HG02588 (cell line): ENCODE data around the gene FCN2.

ENCODE experiments used
- ATAC-seq: cut with Tn5 transposase; IDR thresholded peaks from one replicate; pipeline ENCODE4 v1.9.1; 2021; ENCODE audit warnings: mild to moderate bottlenecking, moderate library complexity; ENCODE audit not compliant: unreplicated experiment

FCN2 gene

DNA sequence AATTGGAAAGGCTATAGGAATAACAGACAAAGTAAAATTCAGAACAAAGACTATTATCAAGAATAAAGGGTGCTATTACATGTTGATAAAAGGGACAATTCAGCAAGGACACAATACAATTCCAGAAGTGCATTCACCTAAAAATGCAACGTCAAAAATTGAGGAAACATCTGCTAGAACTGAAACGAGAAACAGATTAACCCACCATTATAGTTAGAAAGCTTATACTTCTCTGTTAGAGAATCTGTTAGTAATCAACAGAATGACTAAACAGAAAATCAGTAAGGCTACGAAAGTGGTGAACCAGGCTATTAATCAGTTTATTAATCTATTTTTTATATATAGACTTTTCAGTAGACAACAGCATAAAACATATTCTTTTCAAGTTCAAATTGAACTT lies 22.3 kb downstream of the FCN2 start:
- no peak for ATAC-seq

DNA sequence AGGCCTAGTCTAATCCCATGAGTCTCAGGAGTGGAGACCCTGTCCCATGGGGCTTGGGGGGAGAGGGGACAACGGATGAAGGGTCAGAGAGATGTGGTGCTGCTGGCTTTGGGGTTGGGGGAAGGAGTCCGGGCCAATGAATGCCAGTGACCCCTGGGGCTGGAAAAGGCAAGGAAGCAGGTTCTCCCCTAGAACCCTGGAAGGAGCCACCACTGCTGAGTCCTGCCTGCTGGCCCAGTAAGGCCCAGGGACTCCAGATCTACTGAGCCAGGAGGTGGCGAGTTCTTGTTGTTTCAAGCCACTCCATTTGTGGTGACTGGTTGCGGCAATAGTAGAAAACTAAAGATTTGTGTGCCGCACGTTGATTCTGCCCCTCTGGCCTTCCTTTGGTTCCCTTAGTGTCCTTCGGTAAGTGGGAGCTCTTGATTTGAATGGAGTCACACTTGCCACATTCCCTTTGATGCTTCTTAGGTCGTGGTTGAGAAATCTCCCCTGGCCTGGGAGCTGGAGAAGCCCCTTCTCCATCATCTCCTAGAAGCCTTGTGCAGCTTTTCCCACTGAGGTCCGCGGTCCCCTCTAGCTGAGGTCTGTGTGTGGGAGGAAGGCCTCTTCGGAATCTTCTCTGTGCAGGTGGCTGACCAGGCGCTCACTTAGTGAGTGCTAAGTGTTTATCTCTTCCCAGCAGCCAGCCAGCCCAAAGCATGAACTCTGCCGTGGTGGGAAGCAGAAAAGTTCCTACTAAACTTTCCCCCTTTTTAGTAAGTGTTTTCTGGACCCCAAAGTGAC lies 28.1 kb downstream of the FCN2 start:
- ATAC-seq = no peak

DNA sequence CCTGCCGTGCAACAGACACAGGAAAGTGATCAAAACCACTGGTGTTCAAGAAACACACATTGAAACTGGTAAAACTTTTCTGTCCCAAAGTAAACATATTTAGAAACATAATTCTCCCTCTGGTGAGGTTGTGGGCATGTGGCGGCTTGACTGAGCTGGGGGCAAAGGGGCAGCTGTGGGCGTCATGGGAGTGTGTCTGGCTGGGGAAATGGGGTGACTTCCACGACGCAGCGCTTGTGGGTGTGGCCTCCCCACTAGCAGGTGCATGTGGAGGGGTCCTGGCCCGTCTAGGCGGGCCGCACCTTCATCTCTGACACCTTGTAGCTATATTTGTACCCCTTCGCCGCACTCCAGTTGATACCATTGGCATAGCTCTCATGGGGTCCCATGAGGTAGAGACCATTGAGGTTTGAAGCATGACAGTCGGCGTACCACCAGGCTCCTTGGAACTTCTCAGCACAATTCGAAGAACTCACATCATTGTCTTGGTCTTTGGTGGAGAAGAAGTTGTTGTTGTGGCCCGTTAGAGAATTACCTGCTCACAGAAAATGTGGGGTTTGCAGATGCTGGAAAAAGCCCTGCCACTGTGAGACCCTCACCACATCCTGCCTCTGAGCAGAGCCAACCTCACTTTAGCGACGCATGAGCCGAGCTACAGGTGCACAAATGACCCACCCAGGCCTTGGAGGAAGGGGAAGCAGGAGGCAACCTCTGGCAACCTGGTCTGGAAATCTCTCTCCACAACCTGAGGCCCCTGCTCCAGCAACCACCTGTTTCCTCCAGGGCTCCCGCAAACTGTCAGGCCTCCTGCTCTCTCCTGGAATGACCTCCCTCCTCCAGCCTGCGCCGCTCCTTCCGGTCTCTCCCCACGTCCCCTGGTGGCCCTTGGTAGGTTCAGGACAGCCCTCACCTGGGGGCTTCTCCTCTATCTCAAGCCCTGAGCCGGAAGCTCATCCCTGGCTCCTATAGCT lies 29.2 kb downstream of the FCN2 start:
- ATAC-seq = no peak

DNA sequence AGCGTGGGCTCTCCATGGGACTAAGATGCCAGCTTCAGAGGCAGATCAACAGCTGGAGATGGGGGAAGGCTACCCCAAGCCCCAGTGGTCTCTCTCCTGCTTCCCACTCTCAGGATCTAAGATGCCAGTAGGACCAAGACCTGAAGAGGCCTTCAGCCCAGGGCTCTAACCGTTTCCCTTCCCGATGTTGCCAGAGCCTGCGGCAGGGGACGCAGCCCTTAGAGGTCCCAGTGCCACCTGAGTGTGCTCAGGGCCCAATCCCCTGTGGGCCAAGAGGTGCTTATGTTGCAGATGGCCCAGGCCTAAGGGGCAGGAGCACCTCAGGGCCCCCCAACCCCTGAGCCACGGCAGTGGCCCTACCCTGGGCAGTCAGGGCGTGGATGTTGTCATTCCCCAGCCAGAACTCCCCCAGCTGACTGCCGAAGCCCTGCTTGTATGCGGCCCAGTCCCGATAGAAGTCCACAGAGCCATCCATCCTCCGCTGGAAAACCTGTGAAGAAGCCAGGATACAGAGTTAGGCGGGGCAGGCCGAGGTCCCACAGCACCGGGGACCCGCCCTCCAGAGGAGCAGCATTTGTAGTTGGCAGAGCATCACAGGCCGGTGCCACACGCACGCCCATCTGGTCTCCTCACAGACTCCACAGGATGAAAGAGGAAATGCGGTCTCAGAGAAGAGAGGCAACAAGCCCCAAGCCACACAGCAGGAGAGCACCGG lies 31.7 kb downstream of the FCN2 start:
- no peak for ATAC-seq

DNA sequence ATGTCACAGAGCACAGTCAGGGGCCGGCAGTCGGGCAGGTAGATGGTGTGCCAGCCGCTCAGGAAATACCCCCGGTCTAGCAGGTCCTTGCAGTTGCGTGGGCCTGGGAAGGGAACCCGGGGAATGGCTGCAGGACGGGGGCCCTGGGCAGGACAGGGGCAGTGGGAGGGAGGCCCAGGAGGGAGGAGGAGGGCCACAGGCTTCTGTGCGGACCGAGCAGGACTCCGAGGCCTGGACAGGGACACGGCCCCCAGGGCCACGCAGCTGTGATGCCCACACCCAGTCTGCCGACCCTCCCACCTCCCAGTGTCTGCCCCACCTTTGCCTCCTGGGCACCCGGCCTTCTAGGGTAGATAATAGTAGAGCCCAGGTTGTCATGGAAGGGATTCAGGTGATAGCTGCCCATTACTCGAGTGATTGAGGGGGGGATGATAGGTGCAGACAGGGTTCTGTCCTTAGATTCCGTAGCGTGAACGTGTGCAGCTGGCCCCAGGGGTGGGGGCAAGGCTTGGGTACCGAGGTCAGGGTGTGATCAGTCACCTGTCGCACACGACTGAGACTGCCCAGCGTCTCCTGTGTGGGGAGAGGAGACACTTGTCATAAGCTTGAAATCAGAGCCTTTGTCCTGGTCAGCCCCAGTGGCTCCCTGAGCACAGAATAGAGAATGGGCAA lies 32.6 kb downstream of the FCN2 start:
- ATAC-seq = no peak

DNA sequence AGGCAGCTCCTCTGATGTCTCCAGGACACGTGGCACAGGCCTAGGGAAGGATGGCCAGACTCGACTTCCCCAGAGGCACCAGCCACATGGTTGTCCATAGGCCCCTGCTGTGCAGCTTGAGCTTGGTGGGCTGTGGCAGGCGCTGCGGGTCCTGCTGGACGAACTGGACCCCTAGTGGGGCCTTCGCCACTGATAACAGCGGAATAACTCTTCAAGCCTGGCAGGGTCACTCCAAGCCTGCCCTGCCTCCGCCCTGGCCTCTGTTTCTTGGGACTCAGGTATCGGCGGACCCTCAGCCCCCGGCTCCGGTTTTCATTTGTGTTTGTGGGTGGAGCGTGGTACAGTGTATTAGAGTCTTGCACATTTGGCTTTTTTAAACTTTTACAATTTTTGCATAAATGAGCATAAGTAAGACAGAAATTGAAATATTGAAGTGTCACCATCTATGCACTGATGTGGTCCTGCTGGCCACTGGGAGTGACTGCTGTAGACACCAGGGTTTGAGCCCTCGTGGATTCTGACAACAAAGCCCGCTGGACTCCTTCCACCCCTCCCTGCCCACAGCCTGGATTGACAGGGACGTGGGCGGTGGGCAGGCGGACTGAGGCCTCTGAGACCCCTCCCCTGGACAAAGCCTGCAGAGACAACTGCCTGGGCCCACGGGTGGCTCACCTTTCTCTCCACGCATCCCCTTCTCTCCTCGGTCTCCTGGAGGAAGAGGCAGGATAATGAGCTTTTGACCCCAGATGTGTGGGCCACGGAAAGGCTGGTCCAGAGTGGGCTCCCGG lies 33.3 kb downstream of the FCN2 start:
- ATAC-seq = no peak

DNA sequence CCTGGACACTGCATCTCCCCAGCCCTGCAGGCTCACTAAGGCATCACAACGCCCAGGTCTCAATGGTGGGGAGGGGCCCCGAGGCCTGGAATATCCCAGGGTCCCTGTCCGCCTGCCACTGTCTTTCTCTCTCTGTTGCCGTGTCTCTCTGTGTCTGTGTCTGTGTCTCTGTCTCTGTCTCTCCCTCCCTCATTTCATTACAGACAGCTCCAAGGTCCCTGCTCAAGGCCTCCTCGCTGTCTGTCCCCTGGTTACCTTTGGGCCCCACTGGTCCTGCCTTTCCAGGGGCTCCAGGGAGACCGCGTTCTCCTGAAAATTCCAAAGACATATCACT lies 33.9 kb downstream of the FCN2 start:
- ATAC-seq = no peak

DNA sequence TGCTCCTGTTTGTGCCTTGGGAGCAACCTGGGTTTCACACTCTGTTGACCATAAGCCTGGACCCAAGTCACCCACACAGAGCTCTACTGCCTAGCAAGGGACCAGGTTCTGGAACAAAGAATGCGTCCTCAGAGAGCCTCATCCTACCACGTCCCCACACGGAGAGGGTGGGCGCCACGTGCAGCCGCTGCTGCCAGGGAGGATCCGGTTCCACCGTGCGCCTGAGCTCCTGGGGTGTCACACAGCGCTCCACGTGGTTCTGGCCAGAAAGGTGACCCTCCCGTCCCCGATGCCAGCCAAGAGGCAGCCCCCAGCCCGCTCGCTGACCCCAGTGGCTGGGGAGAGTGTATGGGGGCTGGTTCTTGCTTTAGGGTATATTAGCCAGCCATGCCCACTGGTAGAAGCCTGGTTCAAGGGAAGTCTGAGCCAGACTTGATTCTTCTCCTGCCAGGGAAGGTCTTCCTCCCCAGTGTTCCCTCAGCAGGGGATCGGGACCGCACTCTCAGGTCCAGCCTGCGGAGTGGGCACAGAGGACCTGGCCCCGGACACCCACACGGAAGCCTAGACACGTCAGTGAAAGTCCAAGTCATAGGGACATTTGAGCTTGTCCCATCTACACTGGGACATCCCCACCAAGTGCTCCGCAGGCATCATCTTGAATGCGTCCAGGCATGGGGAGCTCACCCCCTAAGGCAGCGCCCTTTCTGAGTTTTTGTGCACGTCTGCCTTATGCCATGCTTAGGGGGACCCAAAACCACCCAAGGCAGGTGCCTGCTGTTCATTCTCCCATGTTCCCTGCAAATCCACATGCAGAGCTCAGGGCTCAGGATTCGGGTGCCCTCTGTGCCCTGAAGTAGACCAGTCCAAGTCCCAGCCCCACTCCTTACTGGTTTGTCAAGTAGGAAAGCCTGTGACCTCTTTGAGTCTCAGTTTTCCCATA lies 34.7 kb downstream of the FCN2 start:
- ATAC-seq = no peak

DNA sequence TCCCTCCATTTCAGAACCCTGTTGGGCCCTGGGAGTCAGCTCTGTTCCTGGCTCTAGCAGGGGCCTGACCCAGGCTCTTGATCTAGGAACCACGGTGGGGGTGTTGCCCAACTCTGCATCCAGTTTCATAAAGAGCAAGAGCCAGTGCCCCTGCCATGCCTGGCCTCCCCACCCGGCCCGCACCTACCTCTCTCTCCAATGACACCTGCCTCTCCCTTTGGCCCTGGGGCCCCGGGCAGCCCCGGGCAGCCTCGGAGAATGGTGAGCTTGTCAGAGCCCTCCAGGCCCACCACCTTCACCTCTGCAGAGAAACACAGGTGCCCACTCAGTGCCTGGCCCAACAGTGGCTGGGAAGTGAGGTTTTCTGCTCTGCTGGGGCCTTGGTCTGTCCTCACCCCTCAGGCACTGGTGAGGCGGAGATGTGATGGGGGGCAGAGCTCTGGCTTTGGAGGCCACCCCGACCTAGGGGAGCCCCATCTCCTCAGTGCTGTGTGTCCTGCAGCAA lies 35.6 kb downstream of the FCN2 start:
- ATAC-seq = no peak

DNA sequence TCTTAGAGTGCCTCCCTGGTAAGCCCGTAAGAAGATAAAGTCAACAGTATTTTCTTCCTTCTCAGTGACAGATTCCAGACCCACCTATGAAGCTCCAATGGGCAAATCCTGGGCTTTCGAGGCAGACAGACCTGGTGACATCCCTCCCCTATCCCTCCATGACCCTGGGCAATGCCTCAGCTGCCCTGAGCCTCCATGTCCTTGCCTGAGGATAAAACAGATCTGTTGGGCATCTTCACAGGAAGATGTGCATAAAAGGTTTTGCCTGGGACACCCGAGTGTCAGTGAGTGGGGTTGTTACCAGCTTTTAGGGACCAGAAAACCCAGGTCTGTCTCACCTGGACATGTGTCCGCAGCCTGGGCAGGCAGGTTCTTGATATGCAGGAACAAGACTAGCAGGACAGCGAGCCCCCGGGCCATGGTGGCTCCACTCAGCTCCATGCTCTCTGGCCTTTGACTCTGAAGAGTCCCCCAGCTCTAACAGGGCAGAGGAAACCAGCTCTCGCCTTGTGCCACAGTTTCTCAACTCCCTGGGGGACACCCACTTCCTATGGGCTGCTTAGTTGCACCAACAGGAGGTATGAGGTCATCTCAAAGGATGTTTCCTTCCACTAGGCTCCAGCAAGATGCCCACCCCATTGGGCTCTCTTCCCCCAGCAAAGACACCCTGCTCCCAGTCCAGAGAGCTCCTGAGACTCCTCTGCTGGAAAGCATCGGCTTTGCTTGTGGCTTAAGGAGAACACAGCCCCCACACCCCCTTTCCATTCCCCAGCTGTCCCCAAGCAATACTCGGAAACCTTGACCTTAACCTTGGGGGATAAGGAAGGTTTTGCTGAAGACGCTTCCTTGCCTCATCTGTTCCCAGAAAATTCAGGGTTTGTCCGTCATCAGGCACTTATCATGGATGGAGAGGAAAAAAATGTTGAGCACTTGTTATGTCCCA lies 37.1 kb downstream of the FCN2 start, which contains the start of gene FCN1:
TSS of gene FCN1 (minus strand) at position 482 of the 943 bp plus-strand sequence. CDS start at position 441, 41 bp downstream.
- no peak for ATAC-seq

DNA sequence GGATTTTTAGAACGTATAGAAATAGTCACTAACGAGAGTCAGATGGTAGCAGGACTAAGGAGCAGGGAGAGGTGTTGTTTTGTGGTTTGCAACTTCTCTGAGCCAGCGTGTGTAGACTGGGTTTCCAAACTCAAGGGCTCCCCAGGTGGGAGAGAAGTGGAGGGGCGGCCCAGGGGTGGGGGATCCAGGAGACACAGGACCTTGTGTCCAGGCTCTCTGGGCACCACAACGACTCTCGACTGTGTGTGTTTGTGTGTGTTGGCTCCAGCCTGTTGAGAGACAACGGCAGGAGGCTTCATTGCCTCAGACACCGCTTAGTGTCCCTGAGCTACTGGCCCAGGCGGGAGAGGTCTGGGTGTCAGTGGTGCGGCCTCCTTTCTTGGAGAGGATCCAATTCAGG lies 38.0 kb downstream of the FCN2 start:
- no peak for ATAC-seq

DNA sequence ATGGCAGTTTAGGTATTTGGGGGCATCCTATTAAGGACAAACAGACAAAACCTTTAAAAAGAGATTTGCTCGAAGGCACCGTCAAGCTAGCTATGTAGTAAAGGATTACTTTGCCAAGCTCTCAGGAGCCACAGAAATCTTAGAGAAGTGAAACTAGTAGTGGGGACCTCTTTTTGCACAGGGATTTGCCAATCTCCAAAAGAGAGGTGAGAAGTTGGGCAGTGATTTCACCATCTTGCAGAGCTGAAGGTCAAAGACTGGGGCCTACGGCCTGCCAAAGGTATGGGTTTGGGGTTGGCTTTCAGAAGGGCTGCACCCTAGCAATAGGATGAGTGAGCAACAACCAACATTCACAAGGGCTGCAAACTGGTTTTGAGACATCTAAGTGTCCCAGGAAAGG lies 38.7 kb downstream of the FCN2 start:
- no peak for ATAC-seq

DNA sequence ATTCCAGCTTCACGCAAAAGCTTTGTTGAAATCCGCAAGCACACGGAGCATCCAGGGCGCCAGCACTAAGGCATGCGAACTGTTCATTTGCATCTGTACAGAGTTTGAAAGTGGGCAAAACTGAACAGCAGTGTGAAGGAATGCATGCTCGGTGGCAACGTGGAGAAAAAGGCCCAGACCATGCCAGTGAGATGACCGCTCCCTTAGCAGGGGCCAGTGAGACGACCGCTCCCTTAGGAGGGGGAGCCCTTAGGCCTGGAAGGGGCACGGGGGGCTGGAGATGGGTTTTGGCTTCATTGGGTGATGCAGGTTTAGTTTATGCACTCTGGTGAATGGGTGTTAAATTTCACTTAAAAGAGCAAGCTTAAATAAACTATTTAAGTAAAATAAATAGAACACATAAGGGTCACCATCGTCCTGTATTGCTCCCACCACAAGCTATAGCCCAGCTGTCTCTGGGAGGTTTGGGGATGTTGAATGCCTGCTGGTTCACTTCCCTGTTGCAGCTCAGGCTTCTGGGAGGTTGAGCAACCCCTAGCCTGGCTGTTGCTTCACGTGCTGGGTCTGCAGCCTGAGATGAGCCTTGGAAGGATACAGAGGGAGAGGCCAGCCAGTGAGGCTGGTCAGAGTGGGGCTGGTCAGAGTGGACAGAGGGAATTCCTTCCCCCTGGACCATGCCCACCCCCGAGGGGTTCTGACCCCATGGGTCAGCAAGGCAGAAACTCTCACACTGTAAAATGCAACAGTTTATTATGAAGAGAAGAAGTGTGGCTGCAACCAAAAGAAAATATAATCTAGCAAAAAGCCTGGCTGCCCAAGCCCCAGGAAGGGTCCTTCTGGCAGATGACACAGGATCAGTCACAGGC lies 41.7 kb downstream of the FCN2 start:
- no peak for ATAC-seq

DNA sequence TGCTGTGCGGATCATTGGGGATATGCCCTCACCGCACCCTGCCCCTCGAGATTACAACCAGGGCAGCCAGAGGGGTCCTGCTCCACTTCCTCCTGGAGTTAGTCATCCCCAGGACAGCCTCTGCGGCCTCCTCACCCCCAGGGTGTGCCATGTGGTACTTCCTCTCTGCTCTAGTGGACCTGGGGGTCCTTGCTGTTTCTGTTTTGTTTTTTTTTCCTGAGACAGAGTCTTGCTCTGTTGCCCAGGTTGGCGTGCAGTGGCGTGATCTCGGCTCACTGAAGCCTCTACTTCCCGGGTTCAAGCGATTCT lies 42.3 kb downstream of the FCN2 start:
- ATAC-seq = no peak

DNA sequence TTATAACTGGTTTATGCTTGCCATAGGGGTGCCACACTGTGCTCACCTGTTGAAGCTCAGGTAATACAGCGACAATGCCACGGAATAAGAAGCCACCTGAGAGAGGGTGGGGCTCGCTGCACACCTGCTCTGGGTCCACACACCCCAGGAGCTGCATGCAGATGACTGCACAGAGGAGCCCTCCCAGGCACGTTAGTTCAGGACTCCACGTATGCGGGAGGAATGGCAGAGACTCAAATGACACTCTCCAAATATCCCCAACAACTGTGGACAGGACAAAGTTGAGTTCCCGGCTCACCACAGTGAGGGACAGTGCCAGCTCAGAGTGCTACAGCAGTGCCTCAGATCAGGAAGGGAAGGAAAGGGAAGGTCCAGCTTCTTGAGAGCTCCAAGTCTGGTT lies 42.9 kb downstream of the FCN2 start:
- no peak for ATAC-seq

DNA sequence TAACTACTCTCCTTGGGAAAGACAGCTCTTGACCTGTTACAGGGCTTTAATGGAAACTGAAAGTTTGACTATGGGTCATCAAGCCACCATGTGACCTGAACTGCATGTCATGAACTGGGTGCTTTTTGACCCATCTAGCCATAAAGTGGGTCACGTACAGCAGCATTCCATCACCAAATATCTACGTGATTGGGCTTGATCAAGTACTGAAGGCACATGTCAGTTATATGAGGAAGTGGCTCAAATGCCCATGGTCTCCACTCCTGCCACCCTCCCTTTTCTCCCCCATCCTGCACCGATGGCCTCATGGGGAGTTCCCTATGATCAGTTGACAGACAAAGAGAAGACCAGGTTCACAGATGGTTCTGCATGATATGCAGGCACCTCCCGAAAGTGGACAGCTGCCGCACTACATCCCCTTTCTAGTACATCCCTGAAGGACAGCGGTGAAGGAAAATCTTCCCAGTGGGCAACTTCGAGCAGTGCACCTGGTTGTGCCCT lies 44.5 kb downstream of the FCN2 start:
- no peak for ATAC-seq
